ENCODE measurements around the gene ADAM10.

The ADAM10 gene

GRCh38 chr15:58731756-58732535 lies 17.6 kb downstream of the ADAM10 start:
- POLR2A ChIA-PET = interaction anchor here (0.6 kb wide), 1 partner anchor 504 kb away, joined by 3 read pairs; no protein-coding TSS in a partner anchor
- no peak for TF ChIP-seq CTCF (IDR thresholded peaks at IDR 0.05; ENCODE audit: insufficient read depth, low read length, missing control alignments)
- DNase-seq (ENCODE audit: low read depth, low spot score) = no peak
- CTCF ChIA-PET = interaction anchor here (1.7 kb wide), 1 partner anchor 797 kb away, joined by 3 read pairs; no protein-coding TSS in a partner anchor
- no peak overlapping the region for H3K4me3 ChIP-seq (ENCODE audit: low read depth, low read length)

GRCh38 chr15:58726867-58727266 lies 22.6 kb downstream of the ADAM10 start:
- CTCF ChIA-PET = no interaction called here
- no peak overlapping the region for H3K4me3 ChIP-seq (ENCODE audit: low read depth, low read length)
- no peak for DNase-seq (ENCODE audit: low read depth, low spot score)
- POLR2A ChIA-PET = no interaction called here
- TF ChIP-seq CTCF (IDR thresholded peaks at IDR 0.05; ENCODE audit: insufficient read depth, low read length, missing control alignments) = no peak

- TF ChIP-seq CTCF (IDR thresholded peaks at IDR 0.05; ENCODE audit: insufficient read depth, low read length, missing control alignments) = no peak
- ChIA-PET POLR2A (no interaction called here), CTCF (interaction anchor here (0.6 kb wide), 1 partner anchor 454 kb away, joined by 3 read pairs; no protein-coding TSS in a partner anchor)
- no peak overlapping the region for H3K4me3 ChIP-seq (ENCODE audit: low read depth, low read length)
- DNase-seq (ENCODE audit: low read depth, low spot score) = no peak
These were observed 25.0 kb downstream of the ADAM10 start for GRCh38 chr15:58724466-58724865.

GRCh38 chr15:58717357-58717756 lies 32.1 kb downstream of the ADAM10 start:
- CTCF ChIA-PET = no interaction called here
- no peak for TF ChIP-seq CTCF (IDR thresholded peaks at IDR 0.05; ENCODE audit: insufficient read depth, low read length, missing control alignments)
- no peak for DNase-seq (ENCODE audit: low read depth, low spot score)
- H3K4me3 ChIP-seq (ENCODE audit: low read depth, low read length) = no peak overlapping the region
- POLR2A ChIA-PET = no interaction called here

- DNase-seq (ENCODE audit: low read depth, low spot score) = no peak
- CTCF ChIA-PET = no interaction called here
- TF ChIP-seq CTCF (IDR thresholded peaks at IDR 0.05; ENCODE audit: insufficient read depth, low read length, missing control alignments) = no peak
- POLR2A ChIA-PET = no interaction called here
- no peak overlapping the region for H3K4me3 ChIP-seq (ENCODE audit: low read depth, low read length)
These were observed 33.5 kb downstream of the ADAM10 start for GRCh38 chr15:58716027-58716426.

GRCh38 chr15:58715266-58715917 lies 34.1 kb downstream of the ADAM10 start:
- no peak overlapping the region for H3K4me3 ChIP-seq (ENCODE audit: low read depth, low read length)
- DNase-seq (ENCODE audit: low read depth, low spot score) = no peak

More at GRCh38 chr15:58715266-58715917, 34.1 kb downstream of the ADAM10 start:
- CTCF ChIA-PET = no interaction called here
- no peak for TF ChIP-seq CTCF (IDR thresholded peaks at IDR 0.05; ENCODE audit: insufficient read depth, low read length, missing control alignments)
- POLR2A ChIA-PET = no interaction called here

Measured in AG04449 (cell line).